Choroid plexus epithelial cell (primary cell): ENCODE measurements around the gene ADORA2B.

Source experiments
- DNase-seq: peaks from one replicate; pipeline ENCODE4 v3.0.0-alpha.2; 2010; ENCODE audit warnings: low read depth
- H3K4me3 ChIP-seq: 2 replicates; pipeline ENCODE4 v1.5.1; 2011; ENCODE audit warnings: low read depth, mild to moderate bottlenecking, control low read depth, low read length, moderate library complexity
- CTCF ChIP-seq: conservative IDR thresholded peaks from 2 replicates; pipeline ENCODE4 v1.5.1; 2011; ENCODE audit warnings: low read depth, mild to moderate bottlenecking, control low read depth, inconsistent platforms, low read length, moderate library complexity

The ADORA2B gene

GRCh38 chr17:15981646-15982580 is 37.0 kb downstream of the ADORA2B start:
- TF ChIP-seq CTCF, result no peak
- peak; percentile 76 for DNase-seq
- H3K4me3 ChIP-seq, result no peak overlapping the region

DNA sequence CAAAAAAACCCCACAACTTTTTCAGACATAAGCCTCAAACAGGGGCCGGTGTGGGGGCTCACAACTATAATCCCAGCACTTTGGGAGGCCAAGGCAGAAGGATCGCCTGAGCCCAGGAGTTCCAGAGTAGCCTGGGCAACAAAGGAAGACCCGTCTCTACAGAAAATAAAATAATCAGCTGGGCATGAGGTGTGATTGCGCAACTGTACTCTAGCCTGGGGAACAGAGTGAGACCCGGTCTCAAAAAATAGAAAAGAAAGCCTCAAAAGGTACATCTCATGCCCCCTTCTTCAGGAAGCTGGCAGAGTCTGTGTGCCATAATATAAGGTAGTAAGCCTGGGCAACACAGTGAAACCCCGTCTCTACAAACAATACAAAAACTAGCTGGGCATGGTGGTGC is 51.4 kb downstream of the ADORA2B start:
- TF ChIP-seq CTCF, result no peak
- no peak for DNase-seq
- no peak overlapping the region for H3K4me3 ChIP-seq

- no peak overlapping the region for H3K4me3 ChIP-seq
- TF ChIP-seq CTCF, result no peak
- no peak for DNase-seq
Measured at GRCh38 chr17:15998031-15998562, 53.2 kb downstream of the ADORA2B start.

- no peak for TF ChIP-seq CTCF
- H3K4me3 ChIP-seq, result peak within 1 kb of the TSS; percentile 87
- DNase-seq, result peak; percentile 96
Measured at GRCh38 chr17:15999141-15999973, 54.4 kb downstream of the ADORA2B start, which contains the start of the genes TTC19 and ZSWIM7. TSS of gene TTC19 (plus strand) at chr17:15999824. CDS start at chr17:15999849, 25 bp downstream. TSS of gene ZSWIM7 (minus strand) at chr17:15999704. CDS start at chr17:15999594, 110 bp downstream.

DNA sequence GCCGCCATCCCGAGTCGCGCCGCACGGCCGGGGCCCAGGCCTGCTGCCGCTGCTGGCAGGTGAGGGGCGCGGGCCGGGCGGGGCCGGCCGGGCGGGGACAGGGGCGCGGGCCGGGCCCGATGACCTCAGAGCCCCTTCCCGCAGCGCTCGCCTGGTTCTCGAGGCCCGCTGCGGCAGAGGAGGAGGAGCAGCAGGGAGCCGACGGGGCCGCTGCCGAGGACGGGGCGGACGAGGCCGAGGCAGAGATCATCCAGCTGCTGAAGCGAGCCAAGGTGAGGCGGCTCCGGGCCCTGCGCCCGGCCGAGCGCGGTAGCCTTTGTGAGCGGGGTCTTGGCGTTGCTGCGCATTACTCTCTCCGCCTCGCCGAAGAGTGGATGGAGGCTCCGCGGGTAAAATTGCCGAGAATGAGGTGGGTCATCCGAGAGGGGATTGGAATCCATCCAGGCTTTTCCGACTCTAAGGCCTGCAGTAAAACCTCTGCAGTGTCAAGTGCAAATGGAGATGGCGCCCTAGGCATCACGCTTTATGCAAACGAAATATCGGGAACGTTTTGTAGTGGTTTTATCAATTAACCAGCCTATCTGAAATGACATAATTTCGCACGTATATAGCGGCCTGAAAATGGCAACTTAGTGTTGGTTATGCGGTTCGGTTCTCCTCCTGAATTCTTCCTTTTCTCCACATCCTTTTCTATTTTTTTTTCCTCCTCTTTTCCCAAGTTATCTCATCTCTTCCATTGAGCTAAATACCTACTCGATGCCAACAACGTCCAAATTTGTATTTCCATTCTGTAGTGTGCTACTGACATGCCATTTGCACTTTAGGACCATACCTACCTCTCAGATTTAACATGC is 55.3 kb downstream of the ADORA2B start:
- H3K4me3 ChIP-seq, result peak overlapping the region; percentile 87
- DNase-seq, result peak; percentile 45
- TF ChIP-seq CTCF, result no peak
